DND-41 (cell line): ENCODE results near the gene LARP4B.

Source experiments
- ATAC-seq: fragments of 200-7000 bp; cut with Tn5 transposase; 3 replicates; pipeline ENCODE4 v1.9.1; 2021; ENCODE audit warnings: low read depth; ENCODE audit not compliant: insufficient read depth
- DNase-seq: peaks from one replicate; pipeline ENCODE4 v3.0.0-alpha.2; 2020
- H2AFZ ChIP-seq: 2 replicates; pipeline ENCODE4 v1.6.0; 2012; ENCODE audit warnings: low read depth, low read length
- H3K27ac ChIP-seq: 2 replicates; pipeline ENCODE4 v1.5.1; 2012; ENCODE audit warnings: low read length, inconsistent platforms
- H3K27me3 ChIP-seq: fragments of 200-600 bp; sonication (generic); 2 replicates; pipeline ENCODE4 v1.6.0; 2012; ENCODE audit warnings: low read length, mild to moderate bottlenecking, inconsistent platforms; ENCODE audit not compliant: insufficient read depth, poor library complexity
- H3K36me3 ChIP-seq: 2 replicates; pipeline ENCODE4 v1.5.1; 2012; ENCODE audit warnings: low read length, inconsistent platforms; ENCODE audit not compliant: insufficient read depth
- H3K4me1 ChIP-seq: 2 replicates; pipeline ENCODE4 v1.5.1; 2012; ENCODE audit warnings: mild to moderate bottlenecking, low read length; ENCODE audit not compliant: insufficient read depth
- H3K4me2 ChIP-seq: 2 replicates; pipeline ENCODE4 v1.6.0; 2012; ENCODE audit warnings: mild to moderate bottlenecking, moderate library complexity, low read length, inconsistent platforms; ENCODE audit not compliant: insufficient read depth
- H3K4me3 ChIP-seq, 2 experiments: fragments of 200-600 bp in 1 of 2; shearing (Covaris generic) in 1 of 2; 2 replicates each; pipeline ENCODE4 v1.5.1; 2012 to 2016; ENCODE audit warnings: inconsistent platforms in 2 of 2, low read length in 2 of 2, mild to moderate bottlenecking in 2 of 2, low read depth in 1 of 2, moderate library complexity in 1 of 2
- H3K79me2 ChIP-seq: 2 replicates; pipeline ENCODE4 v1.6.0; 2012; ENCODE audit warnings: low read length, inconsistent platforms; ENCODE audit not compliant: insufficient read depth
- H3K9ac ChIP-seq: 2 replicates; pipeline ENCODE4 v1.6.0; 2012; ENCODE audit warnings: low read depth, mild to moderate bottlenecking, inconsistent platforms, low read length, moderate library complexity
- H3K9me3 ChIP-seq: 2 replicates; pipeline ENCODE4 v1.5.1; 2012; ENCODE audit warnings: low read length, moderate library complexity, mild to moderate bottlenecking, inconsistent platforms; ENCODE audit not compliant: insufficient read depth, severe bottlenecking
- H4K20me1 ChIP-seq: 2 replicates; pipeline ENCODE4 v1.6.0; 2012; ENCODE audit warnings: low read length; ENCODE audit not compliant: insufficient read depth
- EZH2 ChIP-seq: IDR thresholded peaks from 3 replicates; pipeline ENCODE4 v1.6.1; 2012; ENCODE audit warnings: borderline replicate concordance, low read depth, mild to moderate bottlenecking, moderate library complexity, low read length, inconsistent platforms; ENCODE audit not compliant: severe bottlenecking
- TF ChIP-seq, protein P1 (sequence below): IDR thresholded peaks from 2 replicates; pipeline ENCODE4 v1.5.1; 2012; ENCODE audit warnings: borderline replicate concordance, low read length, moderate library complexity, mild to moderate bottlenecking; ENCODE audit not compliant: poor library complexity, severe bottlenecking; ENCODE audit errors: extremely low read depth

LARP4B gene

GRCh38 chr10:819816-820215 lies 111.7 kb downstream of the LARP4B start:
- H4K20me1 ChIP-seq: peaks cover 25% of the 10 kb centered on the region
- H3K27me3 ChIP-seq: no peaks in the 10 kb centered on the region
- H3K27ac ChIP-seq: no peak overlapping the region
- H2AFZ ChIP-seq: no peak overlapping the region
- peaks cover 98% of the 10 kb centered on the region for H3K36me3 ChIP-seq
- no peak for DNase-seq
- no peaks in the 10 kb centered on the region for H3K4me1 ChIP-seq
- no peak overlapping the region for H3K4me2 ChIP-seq
- no peak overlapping the region for H3K9ac ChIP-seq
- H3K79me2 ChIP-seq: no peaks in the 10 kb centered on the region
- no peak overlapping the region for H3K4me3 ChIP-seq
- H3K9me3 ChIP-seq: no peaks in the 10 kb centered on the region
- TF ChIP-seq, protein P1, sequence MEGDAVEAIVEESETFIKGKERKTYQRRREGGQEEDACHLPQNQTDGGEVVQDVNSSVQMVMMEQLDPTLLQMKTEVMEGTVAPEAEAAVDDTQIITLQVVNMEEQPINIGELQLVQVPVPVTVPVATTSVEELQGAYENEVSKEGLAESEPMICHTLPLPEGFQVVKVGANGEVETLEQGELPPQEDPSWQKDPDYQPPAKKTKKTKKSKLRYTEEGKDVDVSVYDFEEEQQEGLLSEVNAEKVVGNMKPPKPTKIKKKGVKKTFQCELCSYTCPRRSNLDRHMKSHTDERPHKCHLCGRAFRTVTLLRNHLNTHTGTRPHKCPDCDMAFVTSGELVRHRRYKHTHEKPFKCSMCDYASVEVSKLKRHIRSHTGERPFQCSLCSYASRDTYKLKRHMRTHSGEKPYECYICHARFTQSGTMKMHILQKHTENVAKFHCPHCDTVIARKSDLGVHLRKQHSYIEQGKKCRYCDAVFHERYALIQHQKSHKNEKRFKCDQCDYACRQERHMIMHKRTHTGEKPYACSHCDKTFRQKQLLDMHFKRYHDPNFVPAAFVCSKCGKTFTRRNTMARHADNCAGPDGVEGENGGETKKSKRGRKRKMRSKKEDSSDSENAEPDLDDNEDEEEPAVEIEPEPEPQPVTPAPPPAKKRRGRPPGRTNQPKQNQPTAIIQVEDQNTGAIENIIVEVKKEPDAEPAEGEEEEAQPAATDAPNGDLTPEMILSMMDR: no peak
- no peak for TF ChIP-seq EZH2
- no peak for ATAC-seq

DNA sequence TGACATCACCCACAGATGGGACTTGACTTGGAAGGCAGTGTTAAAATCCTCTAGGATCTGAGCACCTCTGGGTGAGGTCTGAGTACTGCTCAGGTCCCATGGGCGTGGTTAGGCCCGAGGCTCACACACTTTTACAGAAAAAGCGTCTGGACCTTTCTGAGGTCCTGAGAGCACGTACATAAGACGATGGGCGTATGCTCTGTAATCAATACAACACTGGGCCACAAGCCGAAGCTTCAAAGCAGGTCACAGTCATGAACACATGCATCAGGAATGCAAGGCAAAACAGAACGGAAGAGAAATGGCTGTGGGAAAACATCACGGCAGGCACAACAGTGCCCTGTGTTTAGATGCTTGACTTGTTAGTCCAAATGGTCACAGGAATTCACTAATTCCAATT lies 112.2 kb downstream of the LARP4B start:
- Histone ChIP-seq H3K79me2 (no peaks in the 10 kb centered on the region), H3K4me1 (no peaks in the 10 kb centered on the region), H3K27ac (no peak overlapping the region), H3K9ac (no peak overlapping the region), H3K36me3 (peaks cover 99% of the 10 kb centered on the region), H3K4me2 (no peak overlapping the region), H3K4me3 (no peak overlapping the region), H4K20me1 (peaks cover 25% of the 10 kb centered on the region), H3K9me3 (no peaks in the 10 kb centered on the region), H3K27me3 (no peaks in the 10 kb centered on the region), H2AFZ (no peak overlapping the region)
- DNase-seq: no peak
- no peak for ATAC-seq
- TF ChIP-seq EZH2: no peak
- TF ChIP-seq, protein P1: no peak

DNA sequence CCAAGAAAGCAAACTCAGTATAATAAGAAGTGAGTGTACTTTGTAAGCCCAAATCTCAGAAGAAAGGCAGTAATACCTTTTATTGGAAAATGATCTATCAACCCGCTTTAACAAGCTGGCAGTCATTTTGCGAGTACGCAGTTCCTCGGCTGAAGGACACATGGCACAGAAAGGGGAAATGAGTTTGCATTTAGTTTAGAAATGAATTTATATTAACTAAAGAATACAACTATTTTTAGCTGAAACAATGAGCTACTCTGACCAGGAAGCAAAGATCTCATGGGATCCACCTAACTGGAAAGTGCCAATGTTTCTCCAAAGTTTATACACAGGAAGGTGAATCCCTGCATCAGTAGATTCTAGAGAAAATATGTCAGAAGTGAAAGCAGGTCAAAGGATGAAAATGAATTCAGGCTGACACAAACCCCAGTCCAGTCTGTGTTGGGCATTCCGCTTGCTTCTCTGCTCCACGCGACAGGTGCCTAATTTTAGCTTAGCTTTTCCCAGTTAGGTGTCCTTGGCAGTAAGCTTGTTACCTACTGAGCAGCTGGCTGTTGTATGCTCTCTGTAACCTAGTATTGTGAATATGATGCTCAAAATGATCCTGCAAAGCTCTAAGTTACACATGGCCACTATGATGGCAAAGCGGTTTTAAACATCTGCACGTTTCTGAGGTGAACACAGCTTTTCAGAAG lies 112.8 kb downstream of the LARP4B start:
- no peak for ATAC-seq
- Histone ChIP-seq H3K27ac (no peak overlapping the region), H3K36me3 (peaks cover 97% of the 10 kb centered on the region), H3K27me3 (no peaks in the 10 kb centered on the region), H3K9me3 (no peaks in the 10 kb centered on the region), H3K4me2 (no peak overlapping the region), H2AFZ (no peak overlapping the region), H4K20me1 (peaks cover 23% of the 10 kb centered on the region), H3K4me3 (no peak overlapping the region), H3K79me2 (no peaks in the 10 kb centered on the region), H3K4me1 (no peaks in the 10 kb centered on the region), H3K9ac (no peak overlapping the region)
- no peak for DNase-seq
- TF ChIP-seq EZH2: no peak
- TF ChIP-seq, protein P1: no peak

DNA sequence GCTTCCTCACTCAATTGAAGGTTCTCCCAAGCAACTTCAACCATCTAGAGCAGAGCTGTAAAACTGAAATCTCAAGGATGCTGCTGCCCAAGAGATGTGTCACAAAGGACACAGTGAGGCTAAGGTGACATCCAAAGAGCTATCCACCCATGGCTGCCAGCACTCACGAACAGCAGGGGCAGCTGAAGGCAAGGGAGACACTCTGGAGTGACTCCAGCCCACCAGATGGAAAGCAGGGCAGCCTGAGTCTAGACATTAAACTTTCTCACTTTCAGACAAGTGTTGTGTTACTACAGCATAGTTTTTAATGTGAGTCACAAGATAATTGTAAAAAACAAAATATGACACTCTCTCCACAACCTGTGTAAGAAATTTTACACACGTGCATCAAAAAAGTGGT lies 113.5 kb downstream of the LARP4B start:
- peaks cover 97% of the 10 kb centered on the region for H3K36me3 ChIP-seq
- no peak overlapping the region for H3K27ac ChIP-seq
- H3K27me3 ChIP-seq: no peaks in the 10 kb centered on the region
- no peaks in the 10 kb centered on the region for H3K79me2 ChIP-seq
- no peak overlapping the region for H3K9ac ChIP-seq
- DNase-seq: no peak
- no peaks in the 10 kb centered on the region for H3K9me3 ChIP-seq
- no peak overlapping the region for H3K4me2 ChIP-seq
- 0 out of 2 replicates have a peak, but pooled peaks cover 2% of the 10 kb centered on the region for H3K4me1 ChIP-seq
- TF ChIP-seq, protein P1: no peak
- no peak for TF ChIP-seq EZH2
- no peak overlapping the region for H2AFZ ChIP-seq
- no peak overlapping the region for H3K4me3 ChIP-seq
- no peak for ATAC-seq
- H4K20me1 ChIP-seq: peaks cover 21% of the 10 kb centered on the region; the same call in 1 of the 2 replicates
